ENCODE data around the gene GPR82. TPM values are rescaled to one million over a fixed set of nuclear protein-coding genes. Genes with fewer than 3 reads are reported as not detected.
"Not testable (repeated sequence)": the region's sequence is repeated elsewhere in the genome, so short reads cannot be mapped to it uniquely, and the experiment has no call there.

Gene GPR82
- total RNA-seq, 1 experiment from 2014 or later: not detected

DNA sequence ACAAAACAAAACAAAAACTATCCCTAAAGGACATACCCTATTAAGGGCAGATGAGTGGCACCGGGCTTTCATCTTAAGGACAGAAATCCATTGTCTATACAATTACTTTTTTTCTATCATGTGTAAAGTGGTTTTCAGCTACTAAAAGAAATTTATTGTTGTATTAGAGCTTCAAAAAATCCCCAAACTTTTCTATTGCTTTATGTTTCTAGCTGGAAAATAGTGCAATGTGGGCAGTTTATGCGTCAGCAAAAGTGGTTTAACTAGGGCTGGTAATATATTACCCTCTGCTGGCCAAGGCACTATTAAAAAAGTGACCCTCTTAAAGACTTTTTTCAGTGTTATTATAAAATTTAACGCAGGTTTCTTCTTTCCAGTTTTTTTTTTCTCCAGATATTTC, 15.5 kb upstream of the GPR82 start:
- H3K36me3 ChIP-seq (ENCODE audit: insufficient read depth, low read length): no peaks in the 10 kb centered on the region
- H3K9me2 ChIP-seq (replicated peaks; ENCODE audit: insufficient read depth, low read length): no peaks in the 10 kb centered on the region
- H3K4me1 ChIP-seq (ENCODE audit: low read length): peaks cover 11% of the 10 kb centered on the region
- H3K79me2 ChIP-seq (ENCODE audit: low read length): no peaks in the 10 kb centered on the region
- no peak overlapping the region for H3K27ac ChIP-seq (ENCODE audit: low read length)
- no peaks in the 10 kb centered on the region for H3K9me3 ChIP-seq (ENCODE audit: low read length)
- H3K4me3 ChIP-seq (ENCODE audit: low read length): no peak overlapping the region
- no peak overlapping the region for H3K4me2 ChIP-seq (ENCODE audit: low read depth, low read length, poor library complexity, severe bottlenecking)
- no peaks in the 10 kb centered on the region for H3K27me3 ChIP-seq (ENCODE audit: low read length)
- H3K9ac ChIP-seq (ENCODE audit: low read length): no peak overlapping the region
- no peak for DNase-seq
- no peaks in the 10 kb centered on the region for H4K20me1 ChIP-seq (ENCODE audit: insufficient read depth, low read depth, low read length)
- no peak overlapping the region for H2AFZ ChIP-seq (ENCODE audit: low read length)

DNA sequence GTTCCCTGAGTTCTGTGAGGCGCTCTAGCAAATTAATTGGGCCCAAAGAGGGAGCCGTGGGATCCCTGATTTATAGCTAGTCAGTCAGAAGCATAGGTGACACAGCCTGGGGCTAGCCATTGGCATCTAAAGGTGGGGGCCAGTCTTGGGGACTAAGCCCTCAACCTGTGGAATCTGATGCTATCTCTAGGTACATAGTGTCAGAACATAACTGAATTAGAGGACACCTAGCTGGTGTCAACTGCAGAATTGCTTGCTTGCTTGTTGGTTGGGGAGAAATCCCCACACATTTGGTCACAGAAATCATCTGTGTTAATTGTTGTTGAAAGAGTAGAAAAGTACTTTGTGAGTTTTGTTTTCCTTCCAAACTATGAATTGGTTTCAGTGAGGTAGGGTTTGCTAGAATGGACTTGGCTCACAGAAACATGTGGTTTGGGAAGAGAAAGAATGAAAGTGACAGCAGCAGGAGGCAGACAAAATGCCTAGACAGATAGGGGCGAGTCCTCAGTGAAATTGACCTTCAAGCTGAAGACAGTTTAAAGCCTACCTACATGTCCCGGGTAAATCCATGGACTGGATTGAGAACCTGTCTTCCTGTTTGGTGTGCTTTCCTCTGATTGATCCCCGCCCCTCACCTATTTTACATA, 12.8 kb upstream of the GPR82 start:
- H4K20me1 ChIP-seq (ENCODE audit: insufficient read depth, low read depth, low read length): no peaks in the 10 kb centered on the region
- H3K4me3 ChIP-seq (ENCODE audit: low read length): no peak overlapping the region
- H3K27me3 ChIP-seq (ENCODE audit: low read length): no peaks in the 10 kb centered on the region
- H3K79me2 ChIP-seq (ENCODE audit: low read length): no peaks in the 10 kb centered on the region
- no peak overlapping the region for H3K9ac ChIP-seq (ENCODE audit: low read length)
- no peak for DNase-seq
- H3K27ac ChIP-seq (ENCODE audit: low read length): no peak overlapping the region
- H3K9me2 ChIP-seq (replicated peaks; ENCODE audit: insufficient read depth, low read length): no peaks in the 10 kb centered on the region
- no peaks in the 10 kb centered on the region for H3K36me3 ChIP-seq (ENCODE audit: insufficient read depth, low read length)
- H3K4me2 ChIP-seq (ENCODE audit: low read depth, low read length, poor library complexity, severe bottlenecking): no peak overlapping the region
- H3K4me1 ChIP-seq (ENCODE audit: low read length): peaks cover 3% of the 10 kb centered on the region
- no peak overlapping the region for H2AFZ ChIP-seq (ENCODE audit: low read length)
- no peaks in the 10 kb centered on the region for H3K9me3 ChIP-seq (ENCODE audit: low read length)

DNA sequence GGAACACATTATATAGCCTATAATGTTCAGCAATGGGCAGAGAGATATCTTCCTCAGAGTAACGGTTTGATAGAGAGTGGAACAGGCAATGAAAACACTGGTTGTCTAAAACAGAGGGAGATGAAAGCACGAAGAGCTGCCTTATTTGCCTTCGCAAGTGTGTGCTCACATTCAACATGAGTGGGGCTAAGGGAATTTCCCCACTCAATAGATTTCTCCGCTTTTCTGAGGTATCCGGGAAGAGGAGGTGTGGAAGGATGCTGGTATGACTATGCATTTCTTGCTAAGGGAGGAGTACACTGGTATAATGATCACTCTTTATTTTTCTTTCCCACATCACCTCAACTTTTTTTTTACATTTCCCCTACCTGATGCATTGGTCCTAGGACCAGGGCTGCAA, 7.8 kb upstream of the GPR82 start:
- Histone ChIP-seq H3K27me3 (ENCODE audit: low read length) (no peaks in the 10 kb centered on the region), H3K4me3 (ENCODE audit: low read length) (no peak overlapping the region), H3K27ac (ENCODE audit: low read length) (no peak overlapping the region), H3K4me1 (ENCODE audit: low read length) (no peaks in the 10 kb centered on the region), H3K36me3 (ENCODE audit: insufficient read depth, low read length) (no peaks in the 10 kb centered on the region), H3K79me2 (ENCODE audit: low read length) (no peaks in the 10 kb centered on the region), H3K9me2 (replicated peaks; ENCODE audit: insufficient read depth, low read length) (no peaks in the 10 kb centered on the region), H4K20me1 (ENCODE audit: insufficient read depth, low read depth, low read length) (no peaks in the 10 kb centered on the region), H3K9ac (ENCODE audit: low read length) (no peak overlapping the region), H2AFZ (ENCODE audit: low read length) (no peak overlapping the region), H3K4me2 (ENCODE audit: low read depth, low read length, poor library complexity, severe bottlenecking) (no peak overlapping the region), H3K9me3 (ENCODE audit: low read length) (no peaks in the 10 kb centered on the region)
- no peak for DNase-seq

DNA sequence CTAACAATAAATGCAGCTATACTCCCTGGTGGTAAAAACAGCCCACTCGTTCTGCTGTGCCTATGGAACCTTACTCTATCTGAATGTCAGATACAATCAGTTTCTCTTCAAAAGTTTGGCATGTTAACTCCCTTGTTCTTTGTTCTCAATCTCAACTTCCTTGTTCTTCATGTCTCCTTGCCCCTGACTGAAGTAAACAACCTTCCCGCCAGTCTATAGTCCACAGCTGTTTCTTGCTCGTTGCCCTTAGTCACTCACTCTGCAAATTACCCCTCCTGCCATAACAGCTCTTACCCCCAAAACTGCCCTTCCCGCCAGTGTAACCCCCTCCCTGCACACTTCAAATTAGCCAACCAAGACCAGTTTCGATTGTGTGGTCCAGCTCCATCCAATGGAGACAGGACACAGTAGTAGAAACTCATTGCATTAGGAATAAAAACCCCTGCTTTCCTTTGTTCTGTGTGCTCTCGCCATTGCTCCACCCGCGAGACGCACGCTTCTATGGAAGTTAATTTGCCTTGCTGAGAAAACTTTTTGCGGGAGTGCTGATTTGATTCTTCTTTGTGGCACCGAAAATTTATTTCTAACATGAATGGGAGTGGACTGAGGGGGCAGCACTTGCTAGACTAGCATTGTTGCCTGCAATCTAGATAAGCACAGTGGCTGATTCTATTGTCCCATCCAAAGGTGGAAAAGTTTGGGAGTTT, 7.1 kb upstream of the GPR82 start:
- Histone ChIP-seq H3K9me3 (ENCODE audit: low read length) (no peaks in the 10 kb centered on the region), H3K4me2 (ENCODE audit: low read depth, low read length, poor library complexity, severe bottlenecking) (no peak overlapping the region), H3K4me3 (ENCODE audit: low read length) (no peak overlapping the region), H3K9me2 (replicated peaks; ENCODE audit: insufficient read depth, low read length) (no peaks in the 10 kb centered on the region), H4K20me1 (ENCODE audit: insufficient read depth, low read depth, low read length) (no peaks in the 10 kb centered on the region), H3K36me3 (ENCODE audit: insufficient read depth, low read length) (no peaks in the 10 kb centered on the region), H2AFZ (ENCODE audit: low read length) (no peak overlapping the region), H3K27ac (ENCODE audit: low read length) (no peak overlapping the region), H3K79me2 (ENCODE audit: low read length) (no peaks in the 10 kb centered on the region), H3K9ac (ENCODE audit: low read length) (no peak overlapping the region), H3K27me3 (ENCODE audit: low read length) (no peaks in the 10 kb centered on the region), H3K4me1 (ENCODE audit: low read length) (no peaks in the 10 kb centered on the region)
- DNase-seq: no peak

- Histone ChIP-seq H2AFZ (ENCODE audit: low read length) (no peak overlapping the region), H3K27me3 (ENCODE audit: low read length) (no peaks in the 10 kb centered on the region), H3K9me3 (ENCODE audit: low read length) (no peaks in the 10 kb centered on the region), H3K27ac (ENCODE audit: low read length) (no peak overlapping the region), H3K79me2 (ENCODE audit: low read length) (no peaks in the 10 kb centered on the region), H4K20me1 (ENCODE audit: insufficient read depth, low read depth, low read length) (no peaks in the 10 kb centered on the region), H3K9me2 (replicated peaks; ENCODE audit: insufficient read depth, low read length) (no peaks in the 10 kb centered on the region), H3K4me3 (ENCODE audit: low read length) (no peak overlapping the region), H3K9ac (ENCODE audit: low read length) (no peak overlapping the region), H3K4me1 (ENCODE audit: low read length) (peaks cover 13% of the 10 kb centered on the region), H3K4me2 (ENCODE audit: low read depth, low read length, poor library complexity, severe bottlenecking) (no peak overlapping the region), H3K36me3 (ENCODE audit: insufficient read depth, low read length) (no peaks in the 10 kb centered on the region)
- no peak for DNase-seq
Observed at GRCh38 chrX:41718481-41719235, 5.3 kb upstream of the GPR82 start.

DNA sequence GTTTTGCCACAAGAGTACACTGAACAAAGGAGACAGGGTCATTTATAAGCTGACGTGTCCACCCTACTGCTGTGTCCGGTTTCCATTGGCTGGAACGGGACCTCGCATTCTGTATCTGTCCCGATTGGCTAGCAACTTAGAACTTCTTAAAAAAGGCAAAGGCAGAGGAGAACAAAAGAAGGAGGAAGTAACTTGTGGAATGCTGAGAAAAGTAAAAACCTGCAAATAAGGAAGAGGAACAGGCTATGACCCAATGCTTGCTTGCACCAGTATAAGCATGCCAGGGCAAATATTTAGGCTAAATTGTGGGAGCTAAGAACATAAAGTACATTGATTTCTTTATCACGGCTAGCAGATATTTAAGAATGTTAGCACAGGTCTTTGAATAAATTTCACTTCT, 4.4 kb upstream of the GPR82 start:
- H3K4me2 ChIP-seq (ENCODE audit: low read depth, low read length, poor library complexity, severe bottlenecking); H3K4me3 ChIP-seq (ENCODE audit: low read length); H4K20me1 ChIP-seq (ENCODE audit: insufficient read depth, low read depth, low read length); H3K27ac ChIP-seq (ENCODE audit: low read length); H2AFZ ChIP-seq (ENCODE audit: low read length); H3K36me3 ChIP-seq (ENCODE audit: insufficient read depth, low read length); H3K27me3 ChIP-seq (ENCODE audit: low read length); H3K9me3 ChIP-seq (ENCODE audit: low read length); H3K9me2 ChIP-seq (replicated peaks; ENCODE audit: insufficient read depth, low read length); H3K79me2 ChIP-seq (ENCODE audit: low read length); H3K9ac ChIP-seq (ENCODE audit: low read length); DNase-seq: not testable (repeated sequence)
- peaks cover 23% of the 10 kb centered on the region for H3K4me1 ChIP-seq (ENCODE audit: low read length)

GRCh38 chrX:41720125-41720779, 3.7 kb upstream of the GPR82 start:
- no peak overlapping the region for H3K27ac ChIP-seq (ENCODE audit: low read length)
- H3K9me2 ChIP-seq (replicated peaks; ENCODE audit: insufficient read depth, low read length): no peaks in the 10 kb centered on the region
- no peak for DNase-seq
- H3K9ac ChIP-seq (ENCODE audit: low read length): no peak overlapping the region
- no peaks in the 10 kb centered on the region for H4K20me1 ChIP-seq (ENCODE audit: insufficient read depth, low read depth, low read length)
- H3K9me3 ChIP-seq (ENCODE audit: low read length): no peaks in the 10 kb centered on the region
- no peaks in the 10 kb centered on the region for H3K27me3 ChIP-seq (ENCODE audit: low read length)
- no peaks in the 10 kb centered on the region for H3K36me3 ChIP-seq (ENCODE audit: insufficient read depth, low read length)
- H3K4me3 ChIP-seq (ENCODE audit: low read length): no peak overlapping the region
- no peaks in the 10 kb centered on the region for H3K79me2 ChIP-seq (ENCODE audit: low read length)
- H3K4me2 ChIP-seq (ENCODE audit: low read depth, low read length, poor library complexity, severe bottlenecking): no peak overlapping the region
- H3K4me1 ChIP-seq (ENCODE audit: low read length): peaks cover 23% of the 10 kb centered on the region
- no peak overlapping the region for H2AFZ ChIP-seq (ENCODE audit: low read length)

DNA sequence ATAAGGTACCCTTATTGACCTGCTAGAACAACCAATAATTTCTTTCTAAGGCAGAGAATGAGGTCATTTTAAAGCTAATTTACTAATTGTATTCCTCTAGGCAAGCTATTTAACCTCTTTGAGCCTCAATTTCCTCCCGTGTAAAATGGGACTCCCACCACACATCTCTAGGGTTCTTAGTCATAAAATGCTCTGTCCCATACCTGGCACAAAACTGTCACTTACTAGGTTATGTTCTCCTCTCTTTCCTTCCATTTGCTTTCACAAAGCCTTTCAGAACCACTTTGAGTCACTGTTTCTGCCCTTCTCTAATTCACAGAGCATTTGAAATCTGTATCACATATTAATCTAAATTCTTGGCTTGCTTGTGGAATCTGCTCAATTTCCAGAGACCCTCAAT, 2.4 kb upstream of the GPR82 start:
- H3K27me3 ChIP-seq (ENCODE audit: low read length): no peaks in the 10 kb centered on the region
- peaks cover 23% of the 10 kb centered on the region for H3K4me1 ChIP-seq (ENCODE audit: low read length)
- no peaks in the 10 kb centered on the region for H3K9me3 ChIP-seq (ENCODE audit: low read length)
- no peak overlapping the region for H2AFZ ChIP-seq (ENCODE audit: low read length)
- H3K4me2 ChIP-seq (ENCODE audit: low read depth, low read length, poor library complexity, severe bottlenecking): no peak overlapping the region
- no peaks in the 10 kb centered on the region for H4K20me1 ChIP-seq (ENCODE audit: insufficient read depth, low read depth, low read length)
- no peaks in the 10 kb centered on the region for H3K36me3 ChIP-seq (ENCODE audit: insufficient read depth, low read length)
- H3K79me2 ChIP-seq (ENCODE audit: low read length): no peaks in the 10 kb centered on the region
- no peak for DNase-seq
- no peak overlapping the region for H3K4me3 ChIP-seq (ENCODE audit: low read length)
- H3K9ac ChIP-seq (ENCODE audit: low read length): no peak overlapping the region
- no peaks in the 10 kb centered on the region for H3K9me2 ChIP-seq (replicated peaks; ENCODE audit: insufficient read depth, low read length)
- no peak overlapping the region for H3K27ac ChIP-seq (ENCODE audit: low read length)

Data from Karpas-422 (cell line).